Measurements from ENCODE around the gene MCC.

DNA sequence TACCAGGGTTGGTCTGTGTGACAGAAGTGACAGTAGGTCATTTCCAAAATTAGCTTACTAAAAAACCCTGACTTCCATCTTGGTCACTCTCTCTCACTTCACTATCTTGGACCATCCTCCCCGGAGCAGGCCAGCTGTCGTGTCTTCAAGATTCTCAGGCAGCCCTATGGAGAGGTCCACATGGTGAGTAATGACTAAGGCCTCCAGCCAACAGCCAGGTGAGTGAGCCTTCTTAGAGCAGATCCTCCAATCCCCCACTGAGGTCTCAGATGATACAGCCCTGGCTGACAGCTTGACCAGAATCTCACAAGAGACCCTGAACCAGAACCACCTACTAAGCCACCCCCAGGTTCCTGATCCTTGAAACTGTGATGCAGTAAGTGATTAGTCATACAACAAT is 419.7 kb downstream of the MCC start:
- TF ChIP-seq RXRA (IDR thresholded peaks at IDR 0.05), result no peak
- TF ChIP-seq GABPA (IDR thresholded peaks at IDR 0.05 in 1 of 2, conservative IDR thresholded peaks at IDR 0.05 in 1 of 2), result no peak
- no peak for TF ChIP-seq JUND (IDR thresholded peaks at IDR 0.05)
- TF ChIP-seq FOXA2 (IDR thresholded peaks at IDR 0.05), result no peak
- TF ChIP-seq, protein P1, sequence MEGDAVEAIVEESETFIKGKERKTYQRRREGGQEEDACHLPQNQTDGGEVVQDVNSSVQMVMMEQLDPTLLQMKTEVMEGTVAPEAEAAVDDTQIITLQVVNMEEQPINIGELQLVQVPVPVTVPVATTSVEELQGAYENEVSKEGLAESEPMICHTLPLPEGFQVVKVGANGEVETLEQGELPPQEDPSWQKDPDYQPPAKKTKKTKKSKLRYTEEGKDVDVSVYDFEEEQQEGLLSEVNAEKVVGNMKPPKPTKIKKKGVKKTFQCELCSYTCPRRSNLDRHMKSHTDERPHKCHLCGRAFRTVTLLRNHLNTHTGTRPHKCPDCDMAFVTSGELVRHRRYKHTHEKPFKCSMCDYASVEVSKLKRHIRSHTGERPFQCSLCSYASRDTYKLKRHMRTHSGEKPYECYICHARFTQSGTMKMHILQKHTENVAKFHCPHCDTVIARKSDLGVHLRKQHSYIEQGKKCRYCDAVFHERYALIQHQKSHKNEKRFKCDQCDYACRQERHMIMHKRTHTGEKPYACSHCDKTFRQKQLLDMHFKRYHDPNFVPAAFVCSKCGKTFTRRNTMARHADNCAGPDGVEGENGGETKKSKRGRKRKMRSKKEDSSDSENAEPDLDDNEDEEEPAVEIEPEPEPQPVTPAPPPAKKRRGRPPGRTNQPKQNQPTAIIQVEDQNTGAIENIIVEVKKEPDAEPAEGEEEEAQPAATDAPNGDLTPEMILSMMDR (IDR thresholded peaks at IDR 0.05; ENCODE audit: low read depth, low read length, missing input control), result no peak
- TF ChIP-seq TAF1 (conservative IDR thresholded peaks at IDR 0.05), result no peak
- no peak for TF ChIP-seq NR2F2 (IDR thresholded peaks at IDR 0.05)
- TF ChIP-seq RAD21 (IDR thresholded peaks at IDR 0.05), result no peak
- TF ChIP-seq, protein P2, sequence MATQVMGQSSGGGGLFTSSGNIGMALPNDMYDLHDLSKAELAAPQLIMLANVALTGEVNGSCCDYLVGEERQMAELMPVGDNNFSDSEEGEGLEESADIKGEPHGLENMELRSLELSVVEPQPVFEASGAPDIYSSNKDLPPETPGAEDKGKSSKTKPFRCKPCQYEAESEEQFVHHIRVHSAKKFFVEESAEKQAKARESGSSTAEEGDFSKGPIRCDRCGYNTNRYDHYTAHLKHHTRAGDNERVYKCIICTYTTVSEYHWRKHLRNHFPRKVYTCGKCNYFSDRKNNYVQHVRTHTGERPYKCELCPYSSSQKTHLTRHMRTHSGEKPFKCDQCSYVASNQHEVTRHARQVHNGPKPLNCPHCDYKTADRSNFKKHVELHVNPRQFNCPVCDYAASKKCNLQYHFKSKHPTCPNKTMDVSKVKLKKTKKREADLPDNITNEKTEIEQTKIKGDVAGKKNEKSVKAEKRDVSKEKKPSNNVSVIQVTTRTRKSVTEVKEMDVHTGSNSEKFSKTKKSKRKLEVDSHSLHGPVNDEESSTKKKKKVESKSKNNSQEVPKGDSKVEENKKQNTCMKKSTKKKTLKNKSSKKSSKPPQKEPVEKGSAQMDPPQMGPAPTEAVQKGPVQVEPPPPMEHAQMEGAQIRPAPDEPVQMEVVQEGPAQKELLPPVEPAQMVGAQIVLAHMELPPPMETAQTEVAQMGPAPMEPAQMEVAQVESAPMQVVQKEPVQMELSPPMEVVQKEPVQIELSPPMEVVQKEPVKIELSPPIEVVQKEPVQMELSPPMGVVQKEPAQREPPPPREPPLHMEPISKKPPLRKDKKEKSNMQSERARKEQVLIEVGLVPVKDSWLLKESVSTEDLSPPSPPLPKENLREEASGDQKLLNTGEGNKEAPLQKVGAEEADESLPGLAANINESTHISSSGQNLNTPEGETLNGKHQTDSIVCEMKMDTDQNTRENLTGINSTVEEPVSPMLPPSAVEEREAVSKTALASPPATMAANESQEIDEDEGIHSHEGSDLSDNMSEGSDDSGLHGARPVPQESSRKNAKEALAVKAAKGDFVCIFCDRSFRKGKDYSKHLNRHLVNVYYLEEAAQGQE (IDR thresholded peaks at IDR 0.05), result no peak
- TF ChIP-seq HNF4G (IDR thresholded peaks at IDR 0.05), result no peak

Data from liver (tissue), 3 donors.